Right ventricle myocardium inferior (tissue), 1 donor: ENCODE measurements around the gene DUSP9. TPM values are rescaled to one million over a fixed set of nuclear protein-coding genes. Genes with fewer than 3 reads are reported as not detected.

Experiments used
- ATAC-seq: fragments of 200-7000 bp; cut with Tn5 transposase; one replicate; pipeline ENCODE4 v1.9.1; 2020; ENCODE audit warnings: mild to moderate bottlenecking, moderate library complexity
- DNase-seq: peaks from one replicate; pipeline ENCODE4 v3.0.0; 2021; ENCODE audit errors: missing footprints
- intact Hi-C: fragments of 100-400 bp; cut with DNase I; formaldehyde crosslinking; loops from one replicate; pipeline ENCODE4 v1.11.0; 2022
- total RNA-seq: library from RNA; stranded (reverse); fragmentation: NEBNext Ultra II Directional; extraction: Animal tissue kit (Norgen Biotek cat#: 25700); gene quantifications from one replicate; pipeline ENCODE4 v1.2.1, GENCODE V29; 2021
- donor health status: DM: no; HTN: yes; CAD: no; lungs with severe emphysema.

DUSP9 gene
- total RNA-seq, 1 donor from 2014 or later, result 0.19 TPM

DNA sequence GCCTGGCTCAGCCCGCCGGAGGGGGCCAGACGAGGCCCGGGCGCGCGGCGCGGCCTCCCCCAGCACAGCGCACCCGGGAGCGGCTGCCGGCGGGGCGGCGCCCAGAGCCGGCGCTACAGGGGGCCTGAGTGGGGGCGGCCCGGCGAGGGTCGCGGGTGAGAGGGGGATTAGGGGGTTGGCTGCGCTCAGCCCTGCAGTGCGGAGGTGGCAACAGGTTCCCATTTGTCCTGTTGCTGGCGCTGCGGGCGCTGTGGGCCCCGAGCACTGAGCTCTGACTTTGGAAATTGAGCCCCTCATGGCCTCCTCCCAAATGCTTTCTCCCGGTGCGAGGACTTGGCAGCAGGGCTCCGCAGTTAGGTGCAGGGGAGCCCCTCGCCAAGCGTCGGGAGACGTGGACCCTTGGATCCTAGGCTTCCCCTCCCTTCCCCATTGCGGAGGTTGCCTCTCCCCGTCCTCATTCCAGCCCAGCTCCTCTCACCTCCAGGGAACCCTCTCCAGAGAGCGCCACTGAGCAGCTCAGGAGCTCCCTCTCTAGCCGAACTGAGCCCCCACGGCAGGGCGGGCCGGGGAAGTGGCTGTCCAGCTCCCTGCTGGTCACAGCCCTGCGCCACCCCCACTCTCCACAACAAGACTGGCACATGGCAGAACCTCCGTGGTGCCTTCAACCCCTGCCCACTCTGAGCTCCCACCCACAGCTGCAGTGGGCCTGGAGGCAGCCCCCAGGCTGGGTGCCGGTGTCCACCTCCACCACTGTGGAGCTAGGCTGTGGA, 2.5 kb upstream of the DUSP9 start:
- intact Hi-C loops, result loop anchor here (5.0 kb wide), 1 partner anchor 87 kb away; no protein-coding TSS in a partner anchor
- ATAC-seq, result no peak
- DNase-seq, result peak; percentile 35

DNA sequence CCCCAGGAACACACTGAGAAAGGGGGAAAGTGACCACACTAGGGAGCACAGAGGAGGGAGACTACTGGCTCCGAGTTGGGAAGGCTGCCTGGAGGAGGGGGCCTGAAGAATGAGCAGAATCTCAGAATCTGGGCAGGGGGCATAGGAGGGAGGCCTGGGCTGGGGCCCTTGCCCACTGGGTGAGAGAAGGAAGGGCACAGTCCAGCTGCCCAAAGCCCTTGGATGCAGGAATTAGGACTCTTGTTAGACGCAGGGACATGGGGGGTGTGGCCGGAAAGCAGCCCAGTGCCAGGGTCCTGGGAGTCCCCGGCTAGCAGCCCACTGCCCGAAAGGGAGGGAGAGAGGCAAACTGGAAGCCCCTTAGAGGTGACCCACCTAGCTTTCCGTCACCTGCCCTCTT, 1.9 kb upstream of the DUSP9 start:
- no peak for ATAC-seq
- intact Hi-C loops, result loop anchor here (5.0 kb wide), 1 partner anchor 88 kb away; no protein-coding TSS in a partner anchor
- DNase-seq, result peak; percentile 17

DNA sequence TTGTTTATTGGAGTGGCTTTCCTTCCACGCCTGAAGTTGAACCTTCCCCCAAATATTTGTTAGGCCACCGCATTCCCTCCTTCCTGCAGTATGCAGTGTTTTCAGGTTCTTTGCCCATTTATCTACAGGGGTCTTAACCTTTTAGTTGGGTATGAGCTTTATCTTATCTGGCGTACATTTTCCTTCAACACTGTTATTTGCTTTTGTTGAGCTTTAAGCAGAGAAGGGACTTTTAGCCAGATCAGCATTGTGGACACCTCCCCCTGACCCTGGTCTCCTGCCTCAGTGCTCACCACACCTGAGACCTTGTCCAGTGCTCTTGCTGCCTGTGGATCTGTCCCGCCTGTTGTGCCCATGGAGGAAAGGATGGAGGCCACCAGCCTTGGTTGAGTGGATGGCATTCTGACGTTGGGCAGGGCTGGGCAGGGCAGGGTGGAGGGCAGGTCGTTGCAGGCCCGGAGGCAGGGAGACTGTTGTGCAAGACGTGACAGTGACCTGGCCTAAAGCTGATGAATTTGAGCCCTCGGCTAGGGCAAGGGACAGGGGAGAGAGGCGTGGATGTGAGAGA, 998 bp upstream of the DUSP9 start:
- ATAC-seq (no peak), DNase-seq (peak; percentile 4)
- intact Hi-C loops, result loop anchor here (5.0 kb wide), 1 partner anchor 89 kb away; no protein-coding TSS in a partner anchor

DNA sequence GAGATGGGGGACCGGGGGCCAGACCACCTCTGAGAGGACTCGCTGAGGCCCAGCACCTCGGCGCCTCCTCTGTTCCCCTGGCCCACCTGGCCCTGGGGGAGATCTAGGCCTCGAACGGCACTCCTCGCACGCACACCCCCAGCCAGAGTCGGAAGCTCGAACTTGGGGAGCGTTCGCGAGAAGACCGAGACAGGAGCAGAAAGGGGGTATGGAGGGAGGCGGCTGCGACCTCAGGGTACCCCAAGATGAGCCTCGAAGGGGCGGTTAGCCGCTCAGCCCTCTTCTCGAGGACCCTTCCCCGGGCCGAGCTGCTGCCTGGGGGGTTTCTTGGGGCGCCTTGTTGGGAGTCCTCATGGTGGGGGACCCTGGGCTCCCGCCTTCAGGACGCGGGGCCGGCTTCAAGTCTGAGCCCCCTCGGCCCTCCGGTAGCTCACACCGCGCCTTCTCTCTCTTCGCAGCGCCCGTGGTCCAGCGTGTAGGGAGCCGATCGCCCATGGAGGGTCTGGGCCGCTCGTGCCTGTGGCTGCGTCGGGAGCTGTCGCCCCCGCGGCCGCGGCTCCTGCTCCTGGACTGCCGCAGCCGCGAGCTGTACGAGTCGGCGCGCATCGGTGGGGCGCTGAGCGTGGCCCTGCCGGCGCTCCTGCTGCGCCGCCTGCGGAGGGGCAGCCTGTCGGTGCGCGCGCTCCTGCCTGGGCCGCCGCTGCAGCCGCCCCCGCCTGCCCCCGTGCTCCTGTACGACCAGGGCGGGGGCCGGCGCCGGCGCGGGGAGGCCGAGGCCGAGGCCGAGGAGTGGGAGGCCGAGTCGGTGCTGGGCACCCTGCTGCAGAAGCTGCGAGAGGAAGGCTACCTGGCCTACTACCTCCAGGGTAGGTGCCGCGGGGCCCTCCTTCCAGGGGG, 706 bp downstream of the DUSP9 start:
- ATAC-seq (no peak), DNase-seq (peak; percentile 9)
- intact Hi-C loops, result loop anchor here (5.0 kb wide), 1 partner anchor 90 kb away; no protein-coding TSS in a partner anchor

DNA sequence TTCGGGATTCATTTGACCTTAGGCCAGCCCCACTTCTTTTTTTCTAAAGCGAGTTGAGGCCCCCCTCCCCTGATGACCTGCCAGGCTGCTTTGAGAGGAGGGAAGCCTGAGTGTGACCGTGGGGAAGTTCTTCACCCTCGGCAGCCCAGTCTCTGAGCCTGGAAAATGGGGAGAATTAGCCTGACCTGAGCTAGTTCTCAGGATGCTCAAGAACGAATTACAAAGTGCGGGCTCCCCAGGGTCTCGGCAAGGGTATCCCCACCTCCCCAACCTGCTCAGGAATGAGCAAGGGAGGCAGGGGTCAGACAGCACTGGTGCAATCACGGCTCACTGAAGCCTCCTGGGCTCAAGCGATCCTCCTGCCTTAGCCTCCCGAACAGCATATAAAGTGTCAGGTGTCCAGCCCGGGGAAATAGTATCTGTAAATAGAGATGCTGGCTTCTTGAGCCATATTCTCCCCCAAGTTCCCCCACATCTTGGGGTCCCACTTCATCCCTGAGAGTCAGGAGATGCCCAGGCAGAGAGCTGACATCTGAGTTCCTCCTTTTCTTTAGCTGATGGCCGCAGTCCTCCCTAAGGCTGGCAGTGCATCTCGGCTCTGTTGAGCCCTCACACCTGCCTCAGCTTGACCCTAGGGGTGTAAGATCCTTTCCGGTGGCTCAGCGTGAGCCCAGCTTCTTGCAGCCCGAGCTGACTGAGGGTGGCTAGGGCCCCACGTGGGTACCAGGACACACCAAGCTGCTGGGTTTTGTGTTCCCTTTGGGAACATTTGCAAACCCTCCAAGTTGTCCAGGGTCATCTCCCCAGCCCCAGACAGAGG, 1.6 kb downstream of the DUSP9 start:
- intact Hi-C loops, result loop anchor here (5.0 kb wide), 1 partner anchor 91 kb away; no protein-coding TSS in a partner anchor
- DNase-seq (peak; percentile 9), ATAC-seq (no peak)

DNA sequence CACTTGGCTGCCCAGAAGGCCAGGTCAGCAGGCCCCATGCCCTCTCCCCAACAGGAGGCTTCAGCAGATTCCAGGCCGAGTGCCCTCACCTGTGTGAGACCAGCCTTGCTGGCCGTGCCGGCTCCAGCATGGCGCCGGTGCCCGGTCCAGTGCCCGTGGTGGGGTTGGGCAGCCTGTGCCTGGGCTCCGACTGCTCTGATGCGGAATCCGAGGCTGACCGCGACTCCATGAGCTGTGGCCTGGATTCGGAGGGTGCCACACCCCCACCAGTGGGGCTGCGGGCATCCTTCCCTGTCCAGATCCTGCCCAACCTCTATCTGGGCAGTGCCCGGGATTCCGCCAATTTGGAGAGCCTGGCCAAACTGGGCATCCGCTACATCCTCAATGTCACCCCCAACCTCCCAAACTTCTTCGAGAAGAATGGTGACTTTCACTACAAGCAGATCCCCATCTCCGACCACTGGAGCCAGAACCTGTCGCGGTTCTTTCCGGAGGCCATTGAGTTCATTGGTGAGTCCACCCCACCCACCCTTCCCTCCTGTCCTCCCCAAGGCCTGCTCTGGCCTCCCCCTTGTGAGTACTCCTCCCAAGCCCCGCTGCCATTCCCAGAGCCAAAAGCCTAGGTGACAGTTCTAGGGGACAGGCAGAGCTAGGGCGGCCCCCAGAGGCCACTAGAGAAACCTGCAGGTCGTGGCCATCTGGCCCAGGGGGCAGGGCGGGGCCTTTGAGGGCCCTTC, 2.3 kb downstream of the DUSP9 start:
- no peak for ATAC-seq
- intact Hi-C loops, result loop anchor here (5.0 kb wide), 1 partner anchor 92 kb away; no protein-coding TSS in a partner anchor
- peak; percentile 21 for DNase-seq

DNA sequence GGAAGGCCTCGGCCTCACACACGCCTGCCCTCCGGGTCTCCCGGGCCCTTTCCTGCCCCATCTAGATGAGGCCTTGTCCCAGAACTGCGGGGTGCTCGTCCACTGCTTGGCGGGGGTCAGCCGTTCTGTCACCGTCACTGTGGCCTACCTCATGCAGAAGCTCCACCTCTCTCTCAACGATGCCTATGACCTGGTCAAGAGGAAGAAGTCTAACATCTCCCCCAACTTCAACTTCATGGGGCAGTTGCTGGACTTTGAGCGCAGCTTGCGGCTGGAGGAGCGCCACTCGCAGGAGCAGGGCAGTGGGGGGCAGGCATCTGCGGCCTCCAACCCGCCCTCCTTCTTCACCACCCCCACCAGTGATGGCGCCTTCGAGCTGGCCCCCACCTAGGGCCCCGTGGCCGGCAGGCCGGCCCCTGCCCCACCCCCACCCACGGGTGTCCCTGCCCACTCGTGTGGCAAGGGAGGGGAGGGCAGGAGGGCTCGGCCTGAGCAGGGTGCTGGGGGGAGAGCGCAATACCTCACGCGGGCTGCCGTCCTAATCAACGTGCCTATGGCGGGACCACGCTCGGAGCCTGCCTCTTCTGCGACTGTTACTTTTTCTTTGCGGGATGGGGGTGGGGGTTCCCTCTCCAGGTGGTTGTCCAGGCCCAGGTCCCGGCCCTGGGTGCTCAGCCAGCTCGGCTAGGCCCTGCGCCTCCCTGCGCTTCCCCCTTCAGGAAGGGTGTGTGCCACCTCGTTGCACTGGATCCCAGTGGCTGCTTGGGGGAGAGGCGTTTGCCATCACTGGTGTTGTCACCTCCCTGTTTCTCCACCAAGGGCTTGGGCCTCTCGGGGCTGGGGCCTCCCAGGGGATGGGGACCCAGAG, 3.1 kb downstream of the DUSP9 start:
- ATAC-seq, result no peak
- intact Hi-C loops, result loop anchor here (5.0 kb wide), 1 partner anchor 93 kb away; no protein-coding TSS in a partner anchor

DNA sequence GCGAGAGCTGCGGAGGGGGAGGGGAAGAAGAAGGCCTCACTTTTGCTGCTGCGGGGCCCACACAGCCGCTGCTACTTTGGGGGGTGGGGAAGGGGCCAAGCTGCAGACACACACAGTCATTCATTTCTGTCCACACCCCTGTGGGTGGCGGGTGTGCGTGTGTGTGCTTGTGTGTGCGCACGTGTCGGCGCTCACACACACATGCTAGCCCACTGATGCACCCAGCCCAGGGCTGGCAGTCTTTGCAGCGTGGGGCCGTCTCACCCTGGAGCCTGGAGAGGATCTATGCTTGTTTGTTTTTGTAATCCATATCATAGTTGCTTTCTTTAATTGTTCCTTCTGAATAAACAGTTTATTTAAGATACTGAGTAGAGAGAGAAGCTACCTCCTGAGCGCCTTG, 4.0 kb downstream of the DUSP9 start:
- intact Hi-C loops, result no loop called here
- ATAC-seq, result no peak
- DNase-seq, result peak; percentile 22

More for the DNA sequence above, 3.1 kb downstream of the DUSP9 start:
- DNase-seq, result peak; percentile 20

DNA sequence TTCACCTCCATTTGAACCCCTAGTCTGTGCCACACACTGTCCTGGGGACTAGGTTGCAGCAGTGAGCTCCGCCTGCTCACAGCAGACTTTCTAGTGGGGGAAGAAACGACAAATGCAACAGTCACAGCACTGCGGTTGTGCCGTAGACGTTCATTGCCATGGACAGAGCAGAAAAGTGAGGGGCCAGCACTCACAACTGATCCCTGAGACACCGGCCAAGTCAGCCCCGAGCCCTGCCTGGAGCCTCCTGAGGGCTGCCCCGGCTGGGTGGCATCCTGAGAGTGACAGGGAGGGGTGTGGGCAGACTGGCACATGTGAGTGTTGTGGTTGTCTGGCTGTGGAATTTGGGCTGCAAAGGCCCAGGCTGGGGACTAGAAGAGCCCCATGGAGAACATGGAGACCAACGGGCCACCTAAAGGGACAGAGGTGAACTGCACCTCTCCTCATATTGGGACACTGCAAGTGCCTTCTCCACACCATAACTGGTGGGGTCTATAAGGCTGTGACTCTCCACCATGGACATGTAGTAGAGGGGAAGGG, 4.6 kb downstream of the DUSP9 start:
- DNase-seq (peak; percentile 49), ATAC-seq (no peak)
- intact Hi-C loops, result no loop called here

DNA sequence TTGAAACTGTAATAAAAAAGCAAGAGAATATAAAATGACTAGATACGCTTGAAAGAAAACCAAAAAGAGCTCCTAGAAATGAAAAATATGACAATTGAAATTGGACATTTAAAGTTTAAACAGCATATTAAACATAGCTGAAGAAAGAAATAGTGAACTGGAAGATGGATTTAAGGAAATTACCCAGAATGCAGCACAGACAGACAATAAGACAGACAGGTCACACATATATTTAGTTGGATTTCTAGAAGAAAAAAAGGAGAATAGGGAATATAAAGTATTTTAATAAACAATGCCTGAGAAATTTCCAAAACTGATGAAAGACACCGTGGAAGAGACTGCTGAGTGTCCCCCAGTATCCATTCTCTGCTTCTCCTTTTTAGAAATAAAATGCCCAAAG, 6.6 kb downstream of the DUSP9 start:
- intact Hi-C loops, result no loop called here
- DNase-seq (no peak), ATAC-seq (no peak)

DNA sequence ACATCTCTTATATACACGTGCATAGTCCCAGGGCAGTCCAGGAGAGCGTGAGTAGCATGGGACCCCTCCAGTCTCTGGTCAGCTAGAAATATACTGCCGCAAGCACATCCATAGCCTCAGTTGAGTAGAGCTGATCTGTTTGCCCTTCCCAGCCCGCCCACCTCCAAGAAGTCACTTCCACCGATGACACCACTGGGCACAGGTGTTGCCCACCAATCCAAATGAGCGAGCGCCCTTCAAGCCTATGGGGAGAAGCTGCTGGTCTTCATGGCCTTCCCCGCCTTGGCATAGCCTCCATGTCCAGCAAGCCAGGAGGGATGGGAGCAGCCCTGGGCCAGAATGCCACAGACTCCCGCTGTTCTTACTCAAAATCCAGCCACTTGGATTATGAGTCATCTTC, 10.2 kb downstream of the DUSP9 start:
- DNase-seq (peak; percentile 21), ATAC-seq (no peak)
- intact Hi-C loops, result no loop called here

DNA sequence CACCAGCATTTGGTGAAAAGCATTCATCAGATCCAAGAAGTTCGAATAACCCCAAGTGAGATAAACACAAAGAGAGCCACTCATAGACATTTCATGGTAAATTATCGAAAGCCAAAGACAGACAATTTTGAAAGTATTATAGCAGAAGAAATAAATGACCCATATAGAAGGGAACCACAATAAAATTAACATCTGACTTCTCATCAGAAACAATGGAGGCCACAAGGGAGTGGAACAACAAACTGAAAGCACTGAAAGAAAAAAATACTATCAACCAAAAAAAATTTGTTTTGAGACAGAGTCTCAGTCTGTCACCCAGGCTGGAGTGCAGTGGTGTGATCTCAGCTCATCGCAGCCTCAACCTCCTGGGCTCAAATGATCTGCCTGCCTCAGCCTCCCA, 12.3 kb downstream of the DUSP9 start:
- ATAC-seq, result no peak
- intact Hi-C loops, result no loop called here
- no peak for DNase-seq

DNA sequence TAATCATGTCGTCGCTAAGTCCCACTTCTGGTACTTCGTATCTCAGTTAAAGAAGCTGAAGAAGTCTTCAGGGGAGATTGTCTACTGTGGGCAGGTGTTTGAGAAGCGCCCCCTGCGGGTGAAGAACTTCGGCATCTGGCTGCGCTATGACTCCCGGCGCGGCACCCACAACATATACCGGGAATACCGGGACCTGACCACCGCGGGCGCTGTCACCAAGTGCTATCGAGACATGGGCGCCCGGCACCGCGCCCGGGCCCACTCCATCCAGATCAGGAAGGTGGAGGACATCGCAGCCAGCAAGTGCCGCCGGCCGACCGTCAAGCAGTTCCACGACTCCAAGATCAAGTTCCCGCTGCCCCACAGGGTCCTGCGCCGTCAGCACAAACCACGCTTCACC, 15.3 kb downstream of the DUSP9 start:
- ATAC-seq (no peak), DNase-seq (peak; percentile 75)
- intact Hi-C loops, result no loop called here

DNA sequence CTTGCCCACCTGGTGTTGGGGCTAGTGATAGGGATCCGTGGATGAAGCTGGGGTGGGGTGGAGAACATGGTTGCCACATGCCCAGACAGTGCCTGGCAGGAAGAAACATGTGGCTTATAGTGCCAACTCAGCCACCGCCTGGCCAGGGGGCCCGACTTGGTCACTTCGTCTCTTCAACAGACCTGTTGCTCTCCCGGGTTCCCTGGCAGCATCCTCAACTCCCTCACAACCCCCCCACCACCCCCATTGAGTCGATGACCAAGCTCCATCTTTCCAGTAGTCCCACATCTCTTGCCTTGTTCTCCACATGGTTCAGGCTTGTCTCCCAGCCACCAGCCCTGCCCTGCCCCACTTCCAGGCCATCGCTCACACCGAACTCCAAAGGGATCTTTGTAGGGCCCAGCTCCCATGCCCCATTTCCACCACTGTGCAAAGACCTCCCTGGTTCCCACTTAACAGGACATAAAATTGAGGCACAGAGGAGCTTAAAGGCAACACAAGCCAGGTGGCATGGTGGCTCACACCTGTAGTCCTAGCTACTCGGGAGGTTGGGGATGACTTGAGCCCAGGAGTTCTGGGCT, 18.8 kb downstream of the DUSP9 start:
- intact Hi-C loops, result loop anchor here (5.0 kb wide), 3 partner anchors 59 to 709 kb away; no protein-coding TSS in a partner anchor
- no peak for ATAC-seq
- peak; percentile 21 for DNase-seq

DNA sequence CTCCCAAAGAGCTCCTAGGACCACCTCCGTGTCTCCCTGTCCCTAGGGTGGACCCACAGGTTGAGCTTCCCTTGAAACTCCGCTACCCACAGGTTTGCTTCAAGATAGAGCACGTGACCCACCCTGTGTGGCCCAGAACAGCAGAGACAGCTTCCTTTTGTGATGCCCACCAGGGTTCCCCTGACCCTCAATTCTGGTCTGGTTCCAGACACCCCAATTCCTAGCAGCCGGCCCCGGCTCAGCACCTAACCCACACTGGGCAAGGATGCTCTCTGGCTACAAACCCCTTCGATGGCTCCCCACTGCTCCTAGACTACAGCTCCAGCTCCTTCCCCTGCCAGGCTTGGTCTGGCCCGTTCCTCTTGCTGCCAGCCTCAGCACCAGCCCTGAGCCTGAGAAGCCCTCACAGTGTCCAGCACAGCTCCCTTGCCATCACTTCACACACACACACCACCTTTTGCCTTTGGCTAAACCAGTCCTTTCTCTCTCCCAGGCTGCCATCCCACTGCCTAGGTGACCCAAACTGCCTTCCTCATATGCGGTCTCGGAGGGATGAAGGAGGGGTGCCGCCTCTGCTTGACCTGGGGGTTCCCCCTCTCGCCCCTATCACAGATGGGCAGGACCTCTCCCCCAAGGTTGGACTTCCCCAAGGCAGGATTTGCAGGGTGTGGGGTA, 20.4 kb downstream of the DUSP9 start:
- intact Hi-C loops, result loop anchor here (5.0 kb wide), 3 partner anchors 60 to 710 kb away; no protein-coding TSS in a partner anchor
- DNase-seq, result peak; percentile 4
- ATAC-seq, result no peak
